Muscle of back (tissue), 11 donors: ENCODE data around the gene B3GNT3. TPM values are rescaled to one million over a fixed set of nuclear protein-coding genes. Genes with fewer than 3 reads are reported as not detected.

Experiments used
- DNase-seq, 3 donors: peaks; one replicate each; pipeline versions ENCODE4 v3.0.0 to v3.0.0-alpha.2; 2013
- polyA plus RNA-seq, 10 donors: library from polyadenylated mRNA; unstranded; fragments of 120-200 nt; gene quantifications; one replicate each; pipeline ENCODE4 v1.2.1, GENCODE V29; 2013; ENCODE audit not compliant: insufficient read length in 10 of 10

B3GNT3 gene
- polyA plus RNA-seq, 10 donors: 0.05 to 0.71 (median 0.15) TPM; not detected in 6

DNA sequence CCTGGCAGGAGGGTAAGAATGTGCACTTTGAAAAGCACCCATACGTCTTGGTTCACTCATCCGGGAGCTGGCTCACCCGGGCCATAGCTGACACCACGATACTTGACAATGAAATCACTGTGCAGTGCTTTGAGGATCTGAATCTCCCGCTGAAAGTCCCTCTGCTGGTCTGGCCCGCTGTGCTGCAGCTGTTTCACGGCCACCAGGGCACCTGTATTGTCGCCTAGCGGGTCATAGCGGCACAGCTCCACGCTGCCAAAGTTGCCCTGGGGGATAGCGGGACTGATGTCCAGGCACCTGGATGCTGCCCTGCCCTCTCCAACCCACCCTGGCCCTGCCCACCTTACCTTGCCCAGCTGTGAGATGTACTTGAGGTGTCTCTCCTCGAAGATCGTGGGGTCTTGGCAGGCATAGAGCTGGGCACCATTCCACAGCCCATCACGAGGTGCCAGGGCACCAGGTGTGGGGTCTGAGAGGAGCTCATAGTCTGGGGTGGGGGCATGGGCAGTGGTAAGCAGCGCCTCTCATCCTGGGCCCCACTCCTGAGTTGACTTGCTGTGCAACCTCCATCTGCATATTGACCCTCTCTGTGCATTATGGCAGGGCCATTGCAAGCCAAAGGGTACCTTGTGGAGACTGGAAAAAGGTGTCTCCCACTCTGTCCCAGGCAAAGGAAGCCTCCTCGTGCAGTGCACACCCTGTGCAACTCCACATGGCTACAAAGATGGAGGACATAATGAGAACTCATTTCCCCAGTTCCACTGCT lies 37.7 kb downstream of the B3GNT3 start:
- no peak for DNase-seq

DNA sequence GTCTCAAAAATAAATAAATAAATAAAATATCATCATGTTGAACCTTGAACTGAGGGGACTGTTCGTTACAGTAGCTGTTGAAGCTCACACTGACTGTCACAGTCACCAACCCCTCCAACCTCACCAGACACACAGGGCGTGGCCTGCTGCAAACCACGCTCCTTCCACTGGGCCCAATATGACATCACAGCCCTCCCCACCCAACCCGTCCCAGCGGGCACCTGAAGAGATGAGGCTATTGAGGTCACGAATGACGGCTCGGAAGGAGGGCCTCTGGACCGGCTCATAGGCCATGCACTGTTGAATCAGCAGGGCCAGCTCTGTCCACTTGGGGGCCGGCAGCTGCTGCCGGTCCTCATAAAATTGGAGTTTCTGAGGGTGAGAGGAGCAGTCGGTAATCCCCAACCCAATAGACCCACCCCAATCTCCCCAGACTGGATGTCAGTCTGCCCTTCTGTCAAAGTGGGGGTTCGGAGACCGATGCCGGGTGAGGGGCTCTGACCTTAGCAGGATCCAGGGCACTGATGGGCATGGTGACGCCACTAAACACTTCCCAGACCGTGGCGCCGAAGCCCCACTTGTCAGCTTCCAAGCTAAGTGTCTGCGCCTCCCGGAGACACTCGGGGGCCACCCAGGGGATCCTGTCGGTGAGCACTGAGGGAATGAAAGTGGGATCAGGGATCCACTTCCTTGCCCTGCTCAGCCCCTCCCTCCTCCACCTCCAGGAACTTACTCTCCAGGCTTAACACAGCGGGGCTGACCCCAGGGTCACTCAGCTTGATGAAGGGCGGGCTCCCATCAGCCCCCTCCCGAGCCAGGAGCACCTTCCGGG lies 39.6 kb downstream of the B3GNT3 start:
- no peak for DNase-seq

DNA sequence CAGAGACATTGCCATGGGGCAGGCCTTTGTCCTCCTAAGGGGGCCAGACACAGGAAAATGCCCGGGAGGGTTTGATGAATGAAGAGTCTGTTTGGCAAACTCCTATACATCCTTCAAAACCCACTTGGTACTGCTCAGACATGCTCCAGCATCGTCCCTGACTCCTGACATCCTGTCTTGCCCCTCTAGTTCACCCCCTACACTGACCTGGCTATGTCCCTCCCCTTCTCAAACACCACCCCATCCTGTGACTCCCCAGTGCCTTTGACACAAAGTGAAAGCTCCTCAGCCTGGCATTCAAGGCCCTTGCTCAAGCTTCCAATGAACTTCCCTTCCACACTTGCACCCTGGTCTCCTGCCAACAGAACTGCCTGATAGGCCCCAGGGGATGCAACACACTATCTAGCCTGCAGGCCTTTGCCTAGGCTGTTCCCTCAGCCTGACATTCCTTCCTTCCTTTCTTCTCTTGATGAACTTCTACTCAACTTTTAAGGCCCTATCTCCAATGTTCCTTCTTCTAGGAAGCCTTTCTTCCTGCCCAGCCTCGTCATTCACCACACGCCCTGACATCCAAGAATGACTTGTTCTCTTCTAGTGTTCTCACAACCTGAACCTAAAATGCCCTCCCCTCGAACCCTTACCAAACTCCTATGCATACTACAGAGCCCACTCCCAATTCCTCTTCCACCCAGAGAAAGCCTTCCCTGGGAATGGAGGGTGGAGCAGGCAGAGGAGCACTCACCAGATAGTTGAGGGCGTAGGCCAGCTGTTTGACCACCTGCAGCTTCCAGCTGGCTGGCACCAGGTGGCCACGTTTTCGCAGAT lies 40.5 kb downstream of the B3GNT3 start:
- no peak for DNase-seq

DNA sequence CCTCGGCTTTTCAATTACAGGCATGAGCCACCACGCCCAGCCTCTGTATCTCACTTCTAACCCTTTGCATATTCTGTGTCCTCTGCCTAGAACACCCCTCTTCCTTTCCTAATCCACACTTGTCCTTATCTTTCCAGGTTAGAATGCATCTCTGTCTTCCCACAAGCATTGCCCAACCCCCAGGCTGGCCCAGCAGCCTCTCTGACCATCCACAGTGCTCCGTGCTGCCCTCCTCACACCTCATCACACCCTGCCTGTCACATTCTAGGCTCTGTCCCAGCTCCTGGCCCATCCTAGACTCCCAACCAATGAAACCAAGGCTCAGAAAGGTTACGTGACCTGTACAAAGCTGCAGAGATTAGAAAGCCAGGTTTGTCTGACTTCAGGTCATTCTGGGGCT lies 41.6 kb downstream of the B3GNT3 start:
- DNase-seq: no peak

DNA sequence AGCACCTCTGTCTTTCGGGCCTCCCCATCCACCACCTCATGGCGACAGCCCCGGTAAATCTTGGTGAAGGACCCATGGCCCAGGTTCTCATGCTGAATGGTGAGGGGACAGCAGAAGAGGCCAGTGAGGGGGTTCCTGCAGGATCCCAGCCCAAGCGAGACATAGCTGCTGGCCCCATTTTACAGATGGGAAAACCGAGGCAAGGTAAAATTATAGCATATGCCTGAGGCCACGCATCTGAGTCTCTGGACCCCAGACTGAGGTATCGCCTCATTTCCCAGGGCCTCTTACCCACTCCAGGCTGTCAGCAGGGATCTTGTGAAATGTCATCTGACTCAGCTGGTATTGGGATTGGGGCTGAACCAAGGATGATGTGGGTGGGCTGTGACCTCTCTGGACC lies 43.0 kb downstream of the B3GNT3 start:
- DNase-seq: no peak

DNA sequence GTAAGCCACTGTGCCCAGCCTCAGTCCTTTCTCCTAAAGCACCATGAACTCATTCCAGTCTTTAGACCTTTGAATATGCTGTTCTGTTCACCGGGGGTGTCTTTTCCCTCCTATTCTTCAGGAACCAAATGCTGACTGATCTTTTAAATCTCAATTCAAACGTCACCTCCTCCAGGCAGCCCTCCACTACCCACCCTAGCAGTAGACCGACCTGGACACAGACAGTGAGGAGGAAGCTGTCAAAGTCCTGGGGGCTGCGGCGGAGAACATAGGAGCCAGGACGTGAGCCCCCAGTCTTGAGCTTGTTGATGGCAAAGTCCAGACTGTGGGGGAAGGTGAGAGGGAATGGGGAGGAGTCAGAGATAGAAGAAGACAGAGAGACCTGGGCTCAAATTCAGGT lies 45.1 kb downstream of the B3GNT3 start:
- DNase-seq: no peak

DNA sequence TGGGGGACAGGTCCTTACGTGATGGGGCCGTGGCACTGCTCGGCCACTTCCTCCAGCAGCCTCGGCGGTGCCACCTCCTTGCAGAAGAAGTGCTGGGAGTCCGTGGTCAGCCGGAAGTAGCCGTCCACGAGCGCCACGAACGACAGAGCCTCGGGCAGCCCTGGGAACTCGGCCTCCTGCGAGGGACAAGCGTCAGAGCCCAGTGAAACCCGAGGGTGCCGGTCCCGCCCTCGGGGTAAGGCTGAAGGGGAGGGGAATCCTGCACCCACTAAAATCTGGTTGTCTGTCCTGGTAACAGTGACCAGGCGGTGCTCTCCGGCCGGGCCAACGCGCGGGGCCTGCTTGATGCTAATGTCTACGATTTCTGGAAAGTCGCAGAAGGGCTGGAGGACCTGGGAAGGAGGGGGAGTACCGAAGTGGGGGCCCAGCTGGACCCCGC lies 46.5 kb downstream of the B3GNT3 start:
- DNase-seq: no peak

DNA sequence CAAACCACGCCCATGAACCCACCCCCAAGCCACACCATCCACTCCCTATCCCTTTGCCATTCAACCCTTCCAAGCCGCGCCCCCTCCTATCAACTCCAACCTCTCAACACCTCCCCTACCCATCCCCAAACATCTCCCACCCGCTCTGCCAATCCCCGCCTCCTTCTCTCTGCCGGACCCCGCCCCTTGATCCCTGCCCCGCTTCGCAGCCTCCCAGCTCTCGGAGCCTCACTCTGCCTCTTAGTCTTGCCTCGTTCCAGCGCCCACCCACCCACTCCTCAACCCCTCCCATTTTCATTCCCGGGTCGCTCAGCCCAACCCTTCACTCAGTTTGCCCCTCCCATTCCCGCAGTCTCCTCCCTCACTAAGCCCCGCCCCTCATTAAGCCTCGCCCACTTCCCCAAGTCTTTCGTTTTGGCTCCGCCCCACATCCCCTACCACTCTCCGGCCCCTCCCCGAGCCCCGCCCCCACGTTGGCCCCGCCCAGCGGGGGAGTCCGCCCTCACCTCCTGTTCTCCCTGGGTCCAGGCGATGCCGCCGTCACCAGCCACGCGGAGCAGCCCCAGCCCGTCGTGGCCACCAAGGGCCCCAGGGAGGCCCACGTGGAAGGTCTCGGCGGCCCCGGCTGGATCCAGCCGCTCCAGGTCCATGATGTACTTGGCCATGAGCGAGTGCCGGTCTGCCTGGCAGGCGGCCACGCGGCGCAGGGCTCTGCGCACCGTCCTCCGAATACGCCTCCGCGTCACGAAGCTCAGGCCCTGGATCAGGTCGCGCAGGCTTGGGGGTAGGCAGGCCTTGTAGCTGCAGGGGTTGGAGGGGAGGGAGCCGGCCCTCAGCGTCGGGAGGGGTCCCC lies 47.1 kb downstream of the B3GNT3 start:
- DNase-seq: peak; percentile 75 to 92 (median 87)

DNA sequence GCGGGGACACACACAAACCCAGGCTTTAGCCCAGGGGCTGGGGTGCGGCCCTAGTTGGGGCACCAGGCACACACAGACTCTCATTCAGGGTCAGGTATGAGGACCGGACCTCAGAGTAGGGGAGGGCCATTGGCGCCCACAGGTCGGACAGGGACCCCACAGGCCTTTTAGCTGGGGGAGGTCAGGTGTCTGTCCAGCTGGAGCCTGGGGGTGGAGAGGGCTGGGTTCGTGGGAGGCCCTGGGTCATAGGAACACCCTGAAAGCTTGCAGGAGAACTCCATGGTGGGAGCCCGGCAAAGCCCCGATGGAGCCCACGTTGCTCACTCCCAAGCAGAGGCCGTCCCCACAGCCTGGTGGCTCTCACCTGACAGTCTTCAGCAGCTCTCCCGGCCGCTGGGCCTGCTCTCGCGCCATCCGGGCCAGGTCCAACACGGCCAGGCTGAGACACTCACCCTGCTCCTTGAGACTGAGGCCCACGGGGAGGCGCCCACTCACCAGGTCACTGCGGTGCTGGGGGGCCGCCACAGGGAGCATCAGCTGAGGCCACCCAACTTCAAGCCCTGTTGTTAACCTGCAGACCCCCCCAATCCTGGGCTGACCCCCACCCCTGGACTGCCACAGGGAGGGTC lies 47.8 kb downstream of the B3GNT3 start:
- DNase-seq: no peak

DNA sequence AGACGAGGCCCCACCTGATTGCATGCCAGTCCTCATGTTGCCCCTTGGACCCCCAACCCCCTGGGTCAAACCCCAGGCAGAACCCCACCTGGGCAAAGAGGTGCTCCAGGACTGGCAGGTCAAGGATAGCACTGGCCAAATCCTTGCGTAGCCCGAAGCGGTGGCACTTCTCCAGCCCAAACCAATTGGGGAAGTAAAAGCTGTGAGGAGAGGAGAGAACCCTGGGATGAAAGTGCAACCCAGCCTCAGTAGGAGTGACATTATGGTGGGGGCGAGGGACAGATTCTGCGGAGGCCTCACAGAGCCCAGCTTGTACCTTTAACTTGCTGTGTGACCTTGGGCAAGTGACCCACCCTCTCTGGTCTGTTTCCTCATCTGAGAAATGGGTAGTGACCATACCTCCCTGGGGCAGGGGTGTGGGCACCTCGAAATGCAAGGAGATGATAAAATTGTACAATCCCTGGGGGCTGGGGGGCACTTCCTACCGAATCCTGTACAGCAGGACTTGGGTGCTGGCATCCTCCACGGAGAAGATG lies 48.4 kb downstream of the B3GNT3 start:
- no peak for DNase-seq

DNA sequence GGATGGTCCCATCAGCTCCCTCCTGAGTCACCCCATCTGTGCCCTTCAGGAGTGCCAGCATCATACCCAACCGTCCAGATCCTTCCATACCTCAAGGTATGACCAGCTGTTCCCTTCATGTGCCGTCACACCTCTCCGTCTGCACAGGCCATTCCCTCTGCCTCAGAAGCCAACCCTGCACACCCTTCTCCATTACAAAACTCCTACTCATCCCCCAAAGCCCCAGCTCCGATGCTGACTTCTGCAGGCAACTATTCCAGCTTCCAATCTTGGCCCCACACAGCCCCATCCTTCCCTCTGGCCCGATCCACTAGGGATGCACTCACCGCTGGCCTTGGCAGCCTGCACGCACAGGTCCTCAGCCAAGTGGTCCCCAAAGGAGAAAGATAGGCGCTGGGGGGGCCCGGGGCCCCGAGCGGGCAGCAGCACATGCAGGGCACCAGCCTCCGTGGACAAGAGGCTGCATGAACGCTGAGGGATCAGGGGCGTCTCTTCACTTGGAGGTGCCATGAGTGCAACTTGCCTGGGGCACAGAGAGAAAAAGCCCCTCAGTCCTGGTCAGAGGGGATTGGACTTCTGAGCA lies 49.1 kb downstream of the B3GNT3 start:
- DNase-seq: no peak

DNA sequence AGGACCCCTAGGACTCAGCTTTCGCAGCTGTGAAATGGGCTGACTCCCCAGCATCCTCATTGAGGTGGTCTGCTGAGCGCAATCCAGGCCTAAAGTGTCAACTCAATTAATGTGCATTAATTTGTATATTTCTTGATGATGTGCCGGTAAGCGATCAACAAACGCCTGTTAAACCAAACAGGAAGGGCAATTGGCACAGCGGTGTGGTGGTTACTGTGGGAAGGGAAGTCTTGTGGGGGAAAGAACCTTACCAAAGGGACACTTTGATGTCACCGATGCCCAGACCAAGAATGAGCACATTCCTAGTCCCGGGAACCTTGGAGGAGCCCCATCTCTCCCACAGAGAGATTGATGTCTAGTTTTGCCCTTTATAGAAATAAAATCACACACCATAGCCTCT lies 51.2 kb downstream of the B3GNT3 start:
- no peak for DNase-seq

DNA sequence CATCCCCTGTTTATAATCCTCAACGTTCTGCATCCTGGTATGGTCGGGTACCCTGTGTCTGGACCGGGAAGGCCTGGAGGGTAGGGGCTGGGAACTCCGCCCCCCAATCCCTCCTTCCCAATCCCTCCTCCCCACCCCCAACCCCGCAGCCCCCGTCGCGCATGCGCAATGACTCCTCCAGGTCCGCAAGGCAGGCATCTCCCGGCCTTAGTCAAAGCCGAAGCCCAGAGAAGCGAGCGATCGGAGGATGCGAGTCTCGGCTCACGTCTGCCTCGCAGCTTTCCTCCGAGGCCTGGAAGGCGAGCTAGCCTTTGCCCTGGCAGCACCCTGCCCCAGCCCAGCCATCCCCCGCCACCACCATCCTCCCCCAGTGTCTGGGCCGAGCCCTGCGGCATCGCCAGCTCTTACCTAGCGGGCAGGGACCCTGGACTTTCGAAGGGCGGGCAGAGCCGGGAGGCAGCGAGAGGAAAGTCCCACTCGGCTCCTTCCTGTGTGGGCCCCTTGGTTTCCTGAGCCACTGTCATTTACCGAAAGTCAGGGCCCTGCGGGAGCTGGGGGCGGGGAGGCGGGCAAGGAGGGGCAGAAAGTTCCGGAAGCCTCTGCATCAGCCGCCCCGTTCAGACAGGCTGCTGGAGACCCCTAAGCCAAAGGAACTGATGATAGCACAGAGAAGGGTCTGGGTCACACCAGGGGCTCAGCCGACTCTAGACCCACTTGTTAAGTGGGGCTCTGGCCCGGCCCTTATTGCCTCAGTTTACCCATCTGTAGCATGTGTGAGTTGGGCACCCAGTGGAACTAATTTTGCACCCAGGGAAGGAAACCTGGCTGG lies 52.8 kb downstream of the B3GNT3 start, which contains the start of gene JAK3:
JAK3 (minus strand) TSS at position 445 of the 829 bp plus-strand sequence. CDS start 3,565 bp downstream, outside the sequence.
- peak; percentile 62 to 87 (median 81) for DNase-seq

DNA sequence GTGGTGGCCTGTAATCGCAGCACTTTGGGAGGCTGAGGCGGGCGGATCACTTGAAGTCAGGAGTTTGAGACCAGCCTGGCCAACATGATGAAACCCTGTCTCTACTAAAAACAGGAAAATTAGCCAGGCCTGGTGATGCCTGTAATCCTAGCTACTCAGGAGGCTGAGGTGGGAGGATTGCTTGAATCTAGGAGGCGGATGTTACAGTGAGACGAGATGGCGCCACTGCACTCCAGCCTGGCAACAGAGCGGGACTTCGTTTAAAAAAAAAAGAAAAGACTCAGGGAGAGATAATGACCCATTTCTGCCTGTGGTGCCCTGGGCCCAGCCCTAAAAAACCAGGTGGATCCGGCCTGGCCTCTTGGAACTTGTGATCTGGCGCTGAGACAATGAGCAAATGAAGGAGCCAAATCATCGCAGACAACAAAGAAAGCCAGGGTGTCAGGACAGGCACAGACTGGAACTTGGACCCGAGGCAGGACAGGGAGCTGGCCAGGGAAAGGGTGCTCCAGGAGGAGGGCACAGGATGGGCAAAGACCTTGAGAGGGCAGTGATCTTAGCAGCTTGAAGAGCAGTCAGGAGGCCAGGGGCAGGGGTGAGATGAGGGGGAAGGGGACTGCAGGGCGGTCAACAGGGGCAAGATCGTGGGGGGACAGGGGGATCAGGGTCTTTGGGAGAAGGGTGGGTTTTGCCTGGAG lies 53.8 kb downstream of the B3GNT3 start:
- DNase-seq: no peak

DNA sequence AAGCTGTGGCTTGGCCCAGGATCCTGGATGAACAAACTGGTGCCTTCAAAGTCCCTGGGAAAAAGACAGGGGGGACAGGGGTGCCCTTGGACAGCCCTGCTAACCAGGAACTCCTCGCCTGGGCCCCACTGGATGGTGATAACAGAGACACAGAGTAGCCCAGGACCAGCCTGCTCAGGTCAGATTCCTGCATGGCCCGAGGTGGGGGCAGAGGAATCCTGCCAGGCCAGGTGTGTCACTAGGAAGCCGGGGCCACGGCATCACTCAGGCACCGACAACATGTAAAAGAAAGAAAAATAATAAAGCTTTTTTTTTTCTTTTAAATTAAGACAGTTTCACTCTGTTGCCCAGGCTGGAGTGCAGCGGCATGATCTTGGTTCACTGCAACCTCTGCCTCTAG lies 59.1 kb downstream of the B3GNT3 start:
- DNase-seq: no peak

DNA sequence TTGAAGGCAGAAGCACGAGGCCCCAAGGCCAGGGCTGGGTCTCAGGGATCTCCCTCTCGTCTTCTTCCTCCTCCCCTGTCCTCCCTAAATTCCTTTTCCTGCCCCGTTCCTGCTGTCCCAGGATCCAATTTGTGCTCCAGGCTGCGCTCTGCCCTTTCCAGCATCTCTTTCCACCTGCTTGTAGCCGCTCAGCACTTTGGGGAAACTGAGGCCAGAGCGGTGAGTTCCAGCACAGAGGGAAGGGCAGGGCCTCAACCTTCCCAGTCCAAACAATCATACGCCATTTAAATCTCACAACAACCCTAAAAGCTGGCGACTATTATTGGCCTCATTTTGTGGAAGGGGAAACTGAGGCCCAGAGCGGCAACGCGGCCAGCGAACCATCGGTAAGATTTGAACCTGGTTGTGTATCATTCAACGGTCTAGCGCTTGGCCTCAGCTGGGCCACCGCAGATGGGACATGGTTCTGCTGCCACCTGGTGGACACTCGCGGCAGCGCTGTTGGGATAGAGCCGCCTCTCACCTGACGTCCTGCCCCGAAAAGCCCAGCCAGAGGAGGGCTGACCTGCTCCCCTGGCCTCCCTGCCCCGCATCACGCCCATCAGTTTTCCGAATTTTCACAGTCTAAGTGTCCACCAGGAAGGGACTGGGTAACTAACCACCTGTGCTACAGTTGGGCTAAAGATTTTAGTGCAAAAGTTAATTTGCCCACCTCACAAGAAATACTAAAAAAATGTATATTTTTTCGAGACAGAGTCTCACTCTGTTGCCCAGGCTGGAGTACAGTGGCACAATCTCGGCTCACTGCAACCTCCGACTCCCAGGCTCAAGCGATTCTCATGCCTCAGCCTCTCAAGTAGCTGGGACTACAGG lies 60.6 kb downstream of the B3GNT3 start:
- DNase-seq: peak; percentile 47 to 88 (median 84)
